HepG2 (cell line): ENCODE measurements around the gene ARHGAP33.

Experiments used
- EEA1 ChIP-seq: sonication (generic); formaldehyde crosslinking; IDR thresholded peaks from 2 replicates; pipeline ENCODE4 v1.5.1; 2020; ENCODE audit warnings: mild to moderate bottlenecking, missing genetic modification reagents, borderline replicate concordance
- FOXA3 ChIP-seq: IDR thresholded peaks from 2 replicates; pipeline ENCODE4 v1.6.1; 2016; ENCODE audit warnings: missing genetic modification reagents, missing compliant biosample characterization
- TAF15 ChIP-seq: fragments of 200-400 bp; formaldehyde crosslinking; IDR thresholded peaks from one replicate; pipeline ENCODE4 v1.6.1; 2018; ENCODE audit warnings: mild to moderate bottlenecking, low read depth, low read length; ENCODE audit not compliant: poor library complexity, severe bottlenecking
- ZNF329 ChIP-seq: sonication (generic); formaldehyde crosslinking; IDR thresholded peaks from 2 replicates; pipeline ENCODE4 v1.9.0; 2021; ENCODE audit warnings: low read depth, mild to moderate bottlenecking, missing genetic modification reagents
- TF ChIP-seq, protein P1 (sequence below): sonication (generic); formaldehyde crosslinking; IDR thresholded peaks from 2 replicates; pipeline ENCODE4 v1.5.0; 2020; ENCODE audit warnings: mild to moderate bottlenecking, missing genetic modification reagents, moderate library complexity

DNA sequence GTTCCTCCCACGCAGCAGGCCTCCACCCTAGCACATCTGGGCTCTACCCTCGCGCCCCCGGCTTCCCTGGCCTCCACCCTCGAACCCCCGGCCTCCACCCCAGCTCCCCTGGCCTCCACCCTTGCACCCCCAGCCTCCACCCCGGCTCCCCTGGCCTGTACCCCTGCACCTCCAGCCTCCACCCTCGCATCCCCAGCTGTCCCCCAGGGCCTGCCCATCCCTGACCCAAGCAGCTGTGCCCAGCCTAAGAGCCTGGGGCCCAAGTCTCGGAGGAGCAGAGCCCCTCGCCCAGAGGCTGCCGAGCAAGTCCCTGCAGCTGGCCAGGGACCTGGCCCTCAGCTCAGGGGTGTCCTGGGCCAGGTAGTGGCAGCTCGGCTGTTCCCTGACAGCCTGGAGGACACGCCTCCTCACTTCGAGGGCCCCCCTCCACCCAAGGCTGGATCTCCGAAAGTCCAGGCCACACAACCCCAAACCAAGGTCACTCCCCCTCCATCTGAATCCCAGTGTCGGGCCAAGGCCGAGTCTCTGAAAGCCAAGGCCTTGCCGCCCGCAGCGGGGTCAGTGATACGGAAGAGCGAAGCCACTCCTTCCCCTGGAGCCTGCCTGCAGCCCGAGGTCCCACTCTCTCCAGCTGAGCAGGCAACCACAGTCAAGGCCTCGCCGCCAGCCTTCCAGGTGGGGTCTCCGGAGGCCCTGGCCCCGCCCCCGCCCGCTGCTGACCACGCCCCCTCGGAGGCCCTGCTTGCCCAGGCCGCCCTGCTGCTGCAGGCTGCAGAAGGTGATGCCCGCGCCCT lies 7.9 kb upstream of the ARHGAP33 start:
- TF ChIP-seq FOXA3 (CRISPR knock-in tag) (0 out of 2 replicates have a peak, but pooled peaks have one; percentile 18), ZNF329 (CRISPR knock-in tag) (no peak), TAF15 (no peak), EEA1 (no peak)
- TF ChIP-seq, protein P1, sequence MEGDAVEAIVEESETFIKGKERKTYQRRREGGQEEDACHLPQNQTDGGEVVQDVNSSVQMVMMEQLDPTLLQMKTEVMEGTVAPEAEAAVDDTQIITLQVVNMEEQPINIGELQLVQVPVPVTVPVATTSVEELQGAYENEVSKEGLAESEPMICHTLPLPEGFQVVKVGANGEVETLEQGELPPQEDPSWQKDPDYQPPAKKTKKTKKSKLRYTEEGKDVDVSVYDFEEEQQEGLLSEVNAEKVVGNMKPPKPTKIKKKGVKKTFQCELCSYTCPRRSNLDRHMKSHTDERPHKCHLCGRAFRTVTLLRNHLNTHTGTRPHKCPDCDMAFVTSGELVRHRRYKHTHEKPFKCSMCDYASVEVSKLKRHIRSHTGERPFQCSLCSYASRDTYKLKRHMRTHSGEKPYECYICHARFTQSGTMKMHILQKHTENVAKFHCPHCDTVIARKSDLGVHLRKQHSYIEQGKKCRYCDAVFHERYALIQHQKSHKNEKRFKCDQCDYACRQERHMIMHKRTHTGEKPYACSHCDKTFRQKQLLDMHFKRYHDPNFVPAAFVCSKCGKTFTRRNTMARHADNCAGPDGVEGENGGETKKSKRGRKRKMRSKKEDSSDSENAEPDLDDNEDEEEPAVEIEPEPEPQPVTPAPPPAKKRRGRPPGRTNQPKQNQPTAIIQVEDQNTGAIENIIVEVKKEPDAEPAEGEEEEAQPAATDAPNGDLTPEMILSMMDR (CRISPR knock-in tag): no peak
